Mesendoderm (in vitro differentiated cells): ENCODE results near the gene NAT16. TPM values are rescaled to one million over a fixed set of nuclear protein-coding genes. Genes with fewer than 3 reads are reported as not detected.

Source experiments
- DNase-seq: peaks from one replicate; pipeline ENCODE4 v3.0.0; 2013
- H2AK5ac ChIP-seq: 2 replicates; pipeline ENCODE4 v1.6.1; 2013; ENCODE audit warnings: low read length, inconsistent platforms
- H2BK120ac ChIP-seq: 2 replicates; pipeline ENCODE4 v1.6.1; 2013; ENCODE audit warnings: low read depth, mild to moderate bottlenecking, low read length, moderate library complexity, mixed read lengths
- H2BK15ac ChIP-seq: replicated peaks from 2 replicates; pipeline ENCODE4 v1.6.1; 2013; ENCODE audit warnings: low read depth, mild to moderate bottlenecking, moderate library complexity
- H2BK5ac ChIP-seq: 2 replicates; pipeline ENCODE4 v1.6.1; 2013; ENCODE audit warnings: low read length, inconsistent platforms
- H3K18ac ChIP-seq: 2 replicates; pipeline ENCODE4 v1.6.1; 2013; ENCODE audit warnings: mild to moderate bottlenecking, low read length, mixed read lengths
- H3K23ac ChIP-seq: one replicate; pipeline ENCODE4 v1.6.1; 2013; ENCODE audit warnings: low read length
- H3K27ac ChIP-seq: 2 replicates; pipeline ENCODE4 v1.5.1; 2013; ENCODE audit warnings: low read depth, mild to moderate bottlenecking, inconsistent platforms, low read length, moderate library complexity
- H3K27me3 ChIP-seq: 2 replicates; pipeline ENCODE4 v1.6.1; 2013; ENCODE audit warnings: low read length, control low read depth, mild to moderate bottlenecking, inconsistent platforms; ENCODE audit not compliant: insufficient read depth, poor library complexity
- H3K36me3 ChIP-seq: 2 replicates; pipeline ENCODE4 v1.6.1; 2013; ENCODE audit warnings: low read length, inconsistent platforms; ENCODE audit not compliant: control insufficient read depth, insufficient read depth
- H3K4ac ChIP-seq: one replicate; pipeline ENCODE4 v1.6.1; 2013; ENCODE audit warnings: low read depth, mild to moderate bottlenecking, low read length, moderate library complexity
- H3K4me1 ChIP-seq: 2 replicates; pipeline ENCODE4 v1.6.1; 2013; ENCODE audit warnings: low read depth, low read length, inconsistent platforms; ENCODE audit not compliant: control insufficient read depth
- H3K4me2 ChIP-seq: 2 replicates; pipeline ENCODE4 v1.6.1; 2013; ENCODE audit warnings: low read length
- H3K4me3 ChIP-seq: 2 replicates; pipeline ENCODE4 v1.5.1; 2013; ENCODE audit warnings: mild to moderate bottlenecking, low read length
- H3K56ac ChIP-seq: one replicate; pipeline ENCODE4 v1.6.1; 2013; ENCODE audit warnings: low read length
- H3K79me1 ChIP-seq: 2 replicates; pipeline ENCODE4 v1.6.1; 2013; ENCODE audit warnings: low read length, inconsistent platforms
- H3K79me2 ChIP-seq: 2 replicates; pipeline ENCODE4 v1.6.1; 2013; ENCODE audit warnings: mild to moderate bottlenecking, low read length; ENCODE audit not compliant: control insufficient read depth, insufficient read depth
- H3K9ac ChIP-seq: 2 replicates; pipeline ENCODE4 v1.6.1; 2013; ENCODE audit warnings: low read length, inconsistent platforms
- H4K5ac ChIP-seq: one replicate; pipeline ENCODE4 v1.6.1; 2013; ENCODE audit warnings: low read length
- H4K8ac ChIP-seq: one replicate; pipeline ENCODE4 v1.6.1; 2013; ENCODE audit warnings: low read depth, mild to moderate bottlenecking, control low read depth, low read length, moderate library complexity
- WGBS: extraction: QIAGEN DNeasy Blood & Tissue Kit; methylation state at CpG from one replicate; pipeline ENCODE4 v1.1.7; 2013; ENCODE audit warnings: low lambda C conversion rate, missing lambda C conversion rate; ENCODE audit not compliant: insufficient coverage; ENCODE audit errors: extremely low coverage; 5-methylcytosine and 5-hydroxymethylcytosine counted together
- polyA plus RNA-seq, 2 experiments: library from polyadenylated mRNA; stranded (reverse); fragments of 200-250 nt; gene quantifications; one replicate each; pipeline ENCODE4 v1.2.3, GENCODE V29; 2013

Gene NAT16
- not detected for polyA plus RNA-seq (2013, experiment 1 of 2)
- polyA plus RNA-seq (2013, experiment 2 of 2), result not detected

DNA sequence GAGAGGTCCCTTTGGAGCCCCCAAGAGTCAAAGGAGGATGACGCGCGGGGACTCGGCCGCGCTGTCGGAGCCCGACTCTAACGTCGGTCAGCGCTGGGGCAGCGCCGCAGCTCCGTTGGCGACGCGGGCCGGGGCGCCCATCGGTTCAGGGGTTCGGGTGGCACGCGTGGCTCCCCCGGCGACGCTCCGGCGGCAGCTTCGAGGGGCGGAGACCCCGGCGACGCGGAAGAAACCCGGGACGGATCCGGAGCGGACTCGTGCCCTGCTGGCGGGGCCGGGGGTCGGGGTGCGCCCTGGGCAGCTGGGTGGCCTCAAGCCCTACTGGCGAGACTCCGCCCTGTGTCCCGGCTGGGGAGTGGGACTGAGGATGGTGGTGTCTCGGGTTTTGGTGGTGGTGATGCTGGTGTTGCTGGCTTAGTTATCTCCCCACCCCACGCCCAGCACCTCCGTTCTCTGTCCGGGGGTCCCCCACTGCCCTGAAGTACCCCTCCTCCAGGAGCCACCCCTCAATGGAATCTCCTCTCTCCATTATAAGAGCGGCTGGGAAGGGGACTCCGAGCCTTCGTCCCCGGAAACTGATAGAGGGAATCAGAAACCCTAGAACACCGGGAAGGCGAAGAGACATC is at the start of gene NAT16:
TSS of gene NAT16 (minus strand) at position 164 of the 626 bp plus-strand sequence. CDS start 5,486 bp downstream, outside the sequence.
- Histone ChIP-seq H3K36me3 (no peaks in the 10 kb centered on the region), H3K56ac (peak within 1 kb of the TSS; percentile 60), H3K27me3 (peaks cover 33% of the 10 kb centered on the region), H2BK15ac (no peak within 1 kb of the TSS), H4K5ac (no peak within 1 kb of the TSS), H2BK5ac (no peak within 1 kb of the TSS), H3K23ac (no peak within 1 kb of the TSS), H3K4me3 (no peak within 1 kb of the TSS), H3K4me2 (peak within 1 kb of the TSS; percentile 27), H4K8ac (no peak within 1 kb of the TSS), H2BK120ac (no peak within 1 kb of the TSS), H3K27ac (no peak within 1 kb of the TSS), H3K79me1 (no peaks in the 10 kb centered on the region), H3K79me2 (no peaks in the 10 kb centered on the region), H3K9ac (peak within 1 kb of the TSS; percentile 29), H3K4me1 (peaks cover 2% of the 10 kb centered on the region), H3K4ac (no peak within 1 kb of the TSS), H2AK5ac (no peak within 1 kb of the TSS), H3K18ac (no peak within 1 kb of the TSS)
- DNase-seq, result no peak
- WGBS, result no CpG with 5 or more reads among the region's 56 CpGs

DNA sequence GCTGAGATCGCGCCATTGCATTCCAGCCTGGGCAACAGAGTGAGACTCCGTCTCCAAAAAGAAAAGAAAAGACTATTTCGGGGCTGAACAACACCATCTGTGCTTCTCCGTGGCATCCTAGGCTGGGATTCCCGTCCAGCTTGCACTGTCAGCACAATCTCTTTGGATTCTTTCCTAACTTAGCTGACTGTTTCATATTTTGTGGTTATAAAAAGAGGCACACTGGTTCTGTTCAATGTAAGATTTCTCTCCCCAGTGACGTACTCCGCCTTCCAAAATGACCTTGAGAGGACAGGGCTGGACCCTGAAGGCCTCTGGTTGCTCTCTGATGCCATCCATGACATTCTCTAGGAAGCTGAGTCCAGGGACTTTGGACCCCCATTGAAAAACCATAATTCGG is 46.6 kb upstream of the NAT16 start:
- Histone ChIP-seq H2BK15ac (no peak overlapping the region), H3K18ac (no peak overlapping the region), H3K4me3 (no peak overlapping the region), H3K79me2 (no peaks in the 10 kb centered on the region), H2BK5ac (no peak overlapping the region), H2BK120ac (no peak overlapping the region), H3K27ac (no peak overlapping the region), H4K5ac (no peak overlapping the region), H3K79me1 (peaks cover 1% of the 10 kb centered on the region), H3K4ac (no peak overlapping the region), H3K56ac (no peak overlapping the region), H3K36me3 (peaks cover 4% of the 10 kb centered on the region), H3K23ac (no peak overlapping the region), H3K9ac (no peak overlapping the region), H3K4me1 (peaks cover 3% of the 10 kb centered on the region), H3K4me2 (no peak overlapping the region), H2AK5ac (no peak overlapping the region), H3K27me3 (no peaks in the 10 kb centered on the region), H4K8ac (no peak overlapping the region)
- no peak for DNase-seq
- no CpG with 5 or more reads among the region's 9 CpGs for WGBS

DNA sequence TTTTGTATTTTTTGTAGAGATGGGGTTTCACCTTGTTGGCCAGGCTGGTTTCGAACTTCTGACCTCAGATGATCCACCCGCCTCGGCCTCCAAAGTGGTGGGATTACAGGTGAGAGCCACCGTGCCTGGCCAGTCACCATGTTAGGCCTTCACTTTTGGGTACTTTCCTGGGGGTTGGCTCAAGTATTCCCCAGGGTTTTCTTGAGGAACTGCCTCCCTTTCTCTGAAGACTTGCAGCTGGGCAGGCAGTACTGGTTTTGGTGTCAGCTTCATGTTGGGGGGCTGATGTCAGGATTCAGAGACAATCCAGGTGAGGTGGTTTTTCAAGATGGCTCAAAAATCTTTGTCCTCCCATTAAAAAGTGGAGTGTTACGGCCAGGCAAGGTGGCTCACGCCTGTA is 45.6 kb upstream of the NAT16 start:
- WGBS, result no CpG with 5 or more reads among the region's 6 CpGs
- peaks cover 4% of the 10 kb centered on the region for H3K36me3 ChIP-seq
- no peak overlapping the region for H3K27ac ChIP-seq

DNA sequence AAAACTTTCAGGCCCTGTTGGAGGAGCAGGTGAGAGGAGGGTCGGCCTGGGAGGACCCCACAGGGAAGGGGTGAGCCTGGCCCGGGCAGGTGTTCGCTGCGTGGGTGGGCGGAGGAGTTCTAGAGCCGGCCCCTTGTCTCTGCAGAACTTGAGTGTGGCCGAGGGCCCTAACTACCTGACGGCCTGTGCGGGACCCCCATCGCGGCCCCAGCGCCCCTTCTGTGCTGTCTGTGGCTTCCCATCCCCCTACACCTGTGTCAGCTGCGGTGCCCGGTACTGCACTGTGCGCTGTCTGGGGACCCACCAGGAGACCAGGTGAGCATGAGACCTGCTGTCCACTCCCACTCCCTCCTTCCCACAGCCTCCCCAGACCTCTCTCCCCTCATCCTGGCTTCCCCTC is 43.4 kb upstream of the NAT16 start:
- no peak overlapping the region for H2BK5ac ChIP-seq
- no peak overlapping the region for H2BK15ac ChIP-seq
- no peak overlapping the region for H3K9ac ChIP-seq
- H3K27ac ChIP-seq, result no peak overlapping the region
- H3K4ac ChIP-seq, result no peak overlapping the region
- peaks cover 10% of the 10 kb centered on the region for H3K79me1 ChIP-seq
- no peak overlapping the region for H4K8ac ChIP-seq
- no peak overlapping the region for H3K4me3 ChIP-seq
- H3K4me2 ChIP-seq, result no peak overlapping the region
- H4K5ac ChIP-seq, result no peak overlapping the region
- no peak overlapping the region for H3K18ac ChIP-seq
- H2BK120ac ChIP-seq, result no peak overlapping the region
- peaks cover 4% of the 10 kb centered on the region for H3K79me2 ChIP-seq
- no peak for DNase-seq
- no CpG with 5 or more reads among the region's 15 CpGs for WGBS
- H3K36me3 ChIP-seq, result peaks cover 4% of the 10 kb centered on the region
- H2AK5ac ChIP-seq, result no peak overlapping the region
- H3K27me3 ChIP-seq, result no peaks in the 10 kb centered on the region
- no peaks in the 10 kb centered on the region for H3K4me1 ChIP-seq
- H3K23ac ChIP-seq, result no peak overlapping the region
- H3K56ac ChIP-seq, result no peak overlapping the region

More for the DNA sequence above, 45.6 kb upstream of the NAT16 start:
- Histone ChIP-seq H3K56ac (no peak overlapping the region), H3K27me3 (no peaks in the 10 kb centered on the region), H3K23ac (no peak overlapping the region), H4K5ac (no peak overlapping the region), H2BK15ac (no peak overlapping the region), H3K79me2 (no peaks in the 10 kb centered on the region), H4K8ac (no peak overlapping the region), H3K9ac (no peak overlapping the region), H2AK5ac (no peak overlapping the region), H3K4me1 (no peaks in the 10 kb centered on the region), H3K79me1 (peaks cover 1% of the 10 kb centered on the region), H3K4ac (no peak overlapping the region), H3K4me2 (no peak overlapping the region), H3K18ac (no peak overlapping the region), H2BK5ac (no peak overlapping the region), H3K4me3 (no peak overlapping the region), H2BK120ac (no peak overlapping the region)
- DNase-seq, result no peak

- no CpG with 5 or more reads among the region's 27 CpGs for WGBS
- H3K27me3 ChIP-seq, result no peaks in the 10 kb centered on the region
- H3K27ac ChIP-seq, result no peak overlapping the region
- H3K79me1 ChIP-seq, result peaks cover 11% of the 10 kb centered on the region
- H2BK5ac ChIP-seq, result no peak overlapping the region
- peaks cover 5% of the 10 kb centered on the region for H3K79me2 ChIP-seq
- H3K4ac ChIP-seq, result no peak overlapping the region
- H3K4me1 ChIP-seq, result no peaks in the 10 kb centered on the region
- H3K4me3 ChIP-seq, result no peak overlapping the region
- no peak overlapping the region for H2BK15ac ChIP-seq
- no peak for DNase-seq
- no peak overlapping the region for H3K9ac ChIP-seq
- no peak overlapping the region for H3K23ac ChIP-seq
- no peak overlapping the region for H4K8ac ChIP-seq
- no peak overlapping the region for H2BK120ac ChIP-seq
- H3K36me3 ChIP-seq, result peaks cover 4% of the 10 kb centered on the region
- no peak overlapping the region for H3K56ac ChIP-seq
- H3K4me2 ChIP-seq, result no peak overlapping the region
- H4K5ac ChIP-seq, result no peak overlapping the region
- H3K18ac ChIP-seq, result no peak overlapping the region
- no peak overlapping the region for H2AK5ac ChIP-seq
Measured at GRCh38 chr7:101222275-101222830, 42.3 kb upstream of the NAT16 start.
